OCI-LY1 (cell line): ENCODE measurements around the gene LGI2.

ENCODE experiments used
- H2AFZ ChIP-seq: fragments of 200-600 bp; sonication (generic), shearing (Covaris generic); 2 replicates; pipeline ENCODE4 v1.6.0; 2014; ENCODE audit warnings: antibody characterized with exemption, mild to moderate bottlenecking, low read length
- H3F3A ChIP-seq: fragments of 200-600 bp; sonication (generic), shearing (Covaris generic); 2 replicates; pipeline ENCODE4 v1.6.0; 2014; ENCODE audit warnings: mild to moderate bottlenecking, antibody characterized with exemption, low read length, moderate library complexity; ENCODE audit not compliant: insufficient read depth
- H3K27ac ChIP-seq: fragments of 200-600 bp; sonication (generic); 2 replicates; pipeline ENCODE4 v1.5.1; 2014; ENCODE audit warnings: low read length, mixed run types, mild to moderate bottlenecking, low read depth; ENCODE audit not compliant: poor library complexity, severe bottlenecking
- H3K27me3 ChIP-seq: fragments of 200-600 bp; sonication (generic); 2 replicates; pipeline ENCODE4 v1.6.0; 2014; ENCODE audit warnings: antibody characterized with exemption, mild to moderate bottlenecking, low read length, moderate library complexity; ENCODE audit not compliant: insufficient read depth
- H3K36me3 ChIP-seq: fragments of 200-600 bp; sonication (generic); 2 replicates; pipeline ENCODE4 v1.6.1; 2014; ENCODE audit warnings: mild to moderate bottlenecking, antibody characterized with exemption, low read length, moderate library complexity, mixed read lengths; ENCODE audit not compliant: insufficient read depth
- H3K4me1 ChIP-seq: fragments of 200-600 bp; sonication (generic); 2 replicates; pipeline ENCODE4 v1.5.1; 2014; ENCODE audit warnings: mild to moderate bottlenecking, low read length, moderate library complexity; ENCODE audit not compliant: insufficient read depth, severe bottlenecking
- H3K4me2 ChIP-seq: fragments of 200-600 bp; sonication (generic), shearing (Covaris generic); 2 replicates; pipeline ENCODE4 v1.6.1; 2014; ENCODE audit warnings: low read length
- H3K4me3 ChIP-seq: fragments of 200-600 bp; sonication (generic); 2 replicates; pipeline ENCODE4 v1.5.1; 2014; ENCODE audit warnings: low read length, low read depth, mild to moderate bottlenecking, mixed read lengths; ENCODE audit not compliant: poor library complexity, severe bottlenecking
- H3K79me2 ChIP-seq: fragments of 200-600 bp; shearing (Covaris generic); 2 replicates; pipeline ENCODE4 v1.6.1; 2016; ENCODE audit warnings: mixed run types, low read length, mixed read lengths; ENCODE audit not compliant: insufficient read depth
- H3K9ac ChIP-seq: fragments of 200-600 bp; sonication (generic), shearing (Covaris generic); 2 replicates; pipeline ENCODE4 v1.6.1; 2014; ENCODE audit warnings: mild to moderate bottlenecking, low read length, mixed read lengths
- H3K9me2 ChIP-seq: fragments of 200-600 bp; sonication (generic), shearing (Covaris generic); 2 replicates; pipeline ENCODE4 v1.6.1; 2014; ENCODE audit warnings: low read depth, mild to moderate bottlenecking, low read length, mixed read lengths
- H3K9me3 ChIP-seq: fragments of 200-600 bp; shearing (Covaris generic); 2 replicates; pipeline ENCODE4 v1.6.1; 2014; ENCODE audit warnings: low read length, mixed read lengths
- H4K20me1 ChIP-seq: fragments of 200-600 bp; sonication (generic), shearing (Covaris generic); 2 replicates; pipeline ENCODE4 v1.6.0; 2016; ENCODE audit warnings: mild to moderate bottlenecking, low read length; ENCODE audit not compliant: insufficient read depth
- EZH2 ChIP-seq: fragments of 200-600 bp; sonication (generic), shearing (Covaris generic); IDR thresholded peaks from 2 replicates; pipeline ENCODE4 v1.8.0; 2017; ENCODE audit warnings: borderline replicate concordance, mixed run types, mild to moderate bottlenecking, antibody characterized with exemption, low read length, moderate library complexity, mixed read lengths
- TF ChIP-seq, protein P1 (sequence below): fragments of 200-600 bp; sonication (generic), shearing (Covaris generic); IDR thresholded peaks from 2 replicates; pipeline ENCODE4 v1.5.1; 2017; ENCODE audit warnings: mild to moderate bottlenecking, antibody characterized with exemption, low read length, moderate library complexity, mixed read lengths

Gene LGI2

DNA sequence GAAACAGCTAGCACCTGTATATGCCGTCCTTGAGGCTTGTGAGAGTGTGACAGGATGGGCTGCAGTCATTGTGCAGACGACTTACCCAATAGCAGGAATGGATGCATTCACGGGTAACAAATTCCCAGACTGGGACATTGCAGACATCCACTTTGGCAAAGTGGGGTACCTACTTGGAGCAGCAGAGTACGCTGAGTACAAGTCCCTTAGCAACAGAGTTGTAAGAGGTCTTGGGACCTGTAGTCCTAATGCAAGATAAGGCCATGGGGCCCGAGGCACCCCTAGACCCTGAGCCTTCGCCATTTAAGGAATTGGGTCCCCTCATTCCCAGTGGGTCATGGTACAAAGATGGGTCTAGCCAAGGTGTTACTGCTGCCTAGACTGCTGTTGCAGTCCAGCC lies 62.5 kb downstream of the LGI2 start:
- Histone ChIP-seq H3K36me3 (no peaks in the 10 kb centered on the region), H3K4me2 (no peak overlapping the region), H3F3A (no peaks in the 10 kb centered on the region), H3K9me3 (no peaks in the 10 kb centered on the region), H3K27me3 (no peaks in the 10 kb centered on the region), H3K27ac (no peak overlapping the region), H2AFZ (no peak overlapping the region), H3K9me2 (no peaks in the 10 kb centered on the region), H4K20me1 (no peaks in the 10 kb centered on the region), H3K79me2 (no peaks in the 10 kb centered on the region), H3K9ac (no peak overlapping the region), H3K4me3 (no peak overlapping the region), H3K4me1 (no peaks in the 10 kb centered on the region)
- no peak for TF ChIP-seq EZH2
- TF ChIP-seq, protein P1, sequence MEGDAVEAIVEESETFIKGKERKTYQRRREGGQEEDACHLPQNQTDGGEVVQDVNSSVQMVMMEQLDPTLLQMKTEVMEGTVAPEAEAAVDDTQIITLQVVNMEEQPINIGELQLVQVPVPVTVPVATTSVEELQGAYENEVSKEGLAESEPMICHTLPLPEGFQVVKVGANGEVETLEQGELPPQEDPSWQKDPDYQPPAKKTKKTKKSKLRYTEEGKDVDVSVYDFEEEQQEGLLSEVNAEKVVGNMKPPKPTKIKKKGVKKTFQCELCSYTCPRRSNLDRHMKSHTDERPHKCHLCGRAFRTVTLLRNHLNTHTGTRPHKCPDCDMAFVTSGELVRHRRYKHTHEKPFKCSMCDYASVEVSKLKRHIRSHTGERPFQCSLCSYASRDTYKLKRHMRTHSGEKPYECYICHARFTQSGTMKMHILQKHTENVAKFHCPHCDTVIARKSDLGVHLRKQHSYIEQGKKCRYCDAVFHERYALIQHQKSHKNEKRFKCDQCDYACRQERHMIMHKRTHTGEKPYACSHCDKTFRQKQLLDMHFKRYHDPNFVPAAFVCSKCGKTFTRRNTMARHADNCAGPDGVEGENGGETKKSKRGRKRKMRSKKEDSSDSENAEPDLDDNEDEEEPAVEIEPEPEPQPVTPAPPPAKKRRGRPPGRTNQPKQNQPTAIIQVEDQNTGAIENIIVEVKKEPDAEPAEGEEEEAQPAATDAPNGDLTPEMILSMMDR = no peak

DNA sequence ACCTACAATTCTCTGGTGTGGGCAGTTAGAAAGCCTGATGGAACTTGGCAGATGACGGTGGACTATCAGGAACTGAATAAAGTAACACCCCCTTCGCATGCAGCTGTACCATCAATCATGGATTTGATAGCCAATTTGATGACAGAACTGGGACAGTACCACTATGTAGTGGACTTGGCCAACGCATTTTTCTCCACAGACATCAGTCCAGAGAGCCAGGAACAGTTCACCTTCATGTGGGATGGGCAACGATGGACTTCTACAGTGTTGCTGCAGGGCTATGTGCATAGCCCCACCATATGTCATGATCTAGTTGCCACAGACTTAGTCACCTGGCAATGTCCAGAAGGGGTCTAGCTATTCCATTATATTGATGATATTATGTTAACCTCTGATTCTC lies 63.4 kb downstream of the LGI2 start:
- no peaks in the 10 kb centered on the region for H4K20me1 ChIP-seq
- no peaks in the 10 kb centered on the region for H3K36me3 ChIP-seq
- H3K9me2 ChIP-seq = no peaks in the 10 kb centered on the region
- no peaks in the 10 kb centered on the region for H3K27me3 ChIP-seq
- no peak overlapping the region for H3K27ac ChIP-seq
- no peak overlapping the region for H3K4me3 ChIP-seq
- H3K9ac ChIP-seq = no peak overlapping the region
- H3K79me2 ChIP-seq = no peaks in the 10 kb centered on the region
- no peak for TF ChIP-seq EZH2
- TF ChIP-seq, protein P1 = no peak
- H3K4me1 ChIP-seq = no peaks in the 10 kb centered on the region
- no peak overlapping the region for H2AFZ ChIP-seq
- H3F3A ChIP-seq = no peaks in the 10 kb centered on the region
- H3K9me3 ChIP-seq = no peaks in the 10 kb centered on the region
- no peak overlapping the region for H3K4me2 ChIP-seq

DNA sequence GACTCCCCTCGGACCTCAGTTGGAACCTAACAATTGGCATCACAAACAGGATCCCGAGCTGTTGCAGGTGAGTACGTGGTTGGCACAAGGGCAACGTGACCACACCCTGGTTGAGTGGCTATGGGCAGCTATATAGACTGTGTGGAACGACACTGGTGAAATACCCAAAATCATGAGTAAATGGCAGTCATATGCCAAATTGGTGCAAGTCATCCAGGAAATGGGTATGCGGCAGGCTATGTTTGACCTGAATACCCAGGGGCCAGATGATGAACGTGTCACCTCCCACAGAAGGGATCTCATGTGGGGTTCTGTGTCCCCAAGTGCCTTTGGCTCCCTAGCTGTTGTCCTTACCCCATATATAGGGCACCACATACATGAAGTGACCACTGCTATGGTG lies 64.7 kb downstream of the LGI2 start:
- Histone ChIP-seq H2AFZ (no peak overlapping the region), H3K4me2 (no peak overlapping the region), H3K79me2 (no peaks in the 10 kb centered on the region), H3K9me3 (no peaks in the 10 kb centered on the region), H3K4me1 (no peaks in the 10 kb centered on the region), H3F3A (no peaks in the 10 kb centered on the region), H3K36me3 (no peaks in the 10 kb centered on the region), H3K4me3 (no peak overlapping the region), H3K27ac (no peak overlapping the region), H3K9ac (no peak overlapping the region), H3K27me3 (no peaks in the 10 kb centered on the region), H4K20me1 (no peaks in the 10 kb centered on the region), H3K9me2 (no peaks in the 10 kb centered on the region)
- TF ChIP-seq EZH2 = no peak
- TF ChIP-seq, protein P1 = no peak
